ENCODE data around the gene RNF168. TPM values are rescaled to one million over a fixed set of nuclear protein-coding genes. Genes with fewer than 3 reads are reported as not detected.
"Not testable (repeated sequence)": the region's sequence is repeated elsewhere in the genome, so short reads cannot be mapped to it uniquely, and the experiment has no call there.

Gene RNF168
- total RNA-seq, 1 donor from 2014 or later, result 21.1 TPM

GRCh38 chr3:196454935-196455334, 48.6 kb downstream of the RNF168 start:
- no peaks in the 10 kb centered on the region for H3K9me3 ChIP-seq
- H3K36me3 ChIP-seq, result no peaks in the 10 kb centered on the region
- intact Hi-C loops (cut with DNase I), result no loop called here
- H3K4me1 ChIP-seq, result no peaks in the 10 kb centered on the region
- no peak for TF ChIP-seq CTCF (IDR thresholded peaks at IDR 0.05)
- no peaks in the 10 kb centered on the region for H3K27me3 ChIP-seq
- ATAC-seq (no peak), DNase-seq (no peak)
- H3K4me3 ChIP-seq, result no peak overlapping the region
- H3K27ac ChIP-seq, result no peak overlapping the region

- H3K4me1 ChIP-seq; DNase-seq; H3K36me3 ChIP-seq; H3K27me3 ChIP-seq; H3K27ac ChIP-seq; ATAC-seq; H3K4me3 ChIP-seq; H3K9me3 ChIP-seq; intact Hi-C loops (cut with DNase I): not testable (repeated sequence)
Observed at GRCh38 chr3:196445391-196445790, 58.2 kb downstream of the RNF168 start.

GRCh38 chr3:196444500-196444894, 59.1 kb downstream of the RNF168 start:
- no peak for DNase-seq
- no peak for ATAC-seq
- Histone ChIP-seq H3K9me3 (no peaks in the 10 kb centered on the region), H3K4me1 (no peaks in the 10 kb centered on the region), H3K27ac (no peak overlapping the region), H3K4me3 (no peak overlapping the region), H3K27me3 (no peaks in the 10 kb centered on the region), H3K36me3 (no peaks in the 10 kb centered on the region)
- no peak for TF ChIP-seq CTCF (IDR thresholded peaks at IDR 0.05)
- intact Hi-C loops (cut with DNase I), result no loop called here

- intact Hi-C loops (cut with DNase I), result no loop called here
- Histone ChIP-seq H3K27ac (no peak overlapping the region), H3K27me3 (no peaks in the 10 kb centered on the region), H3K4me1 (no peaks in the 10 kb centered on the region), H3K9me3 (no peaks in the 10 kb centered on the region), H3K36me3 (no peaks in the 10 kb centered on the region), H3K4me3 (no peak overlapping the region)
- DNase-seq (no peak), ATAC-seq (no peak)
- no peak for TF ChIP-seq CTCF (IDR thresholded peaks at IDR 0.05)
Observed at GRCh38 chr3:196440696-196441095, 62.9 kb downstream of the RNF168 start.

GRCh38 chr3:196440041-196440537, 63.5 kb downstream of the RNF168 start:
- Histone ChIP-seq H3K4me3 (no peak overlapping the region), H3K27me3 (no peaks in the 10 kb centered on the region), H3K27ac (no peak overlapping the region), H3K9me3 (no peaks in the 10 kb centered on the region), H3K4me1 (no peaks in the 10 kb centered on the region), H3K36me3 (no peaks in the 10 kb centered on the region)
- DNase-seq (no peak), ATAC-seq (no peak)
- TF ChIP-seq CTCF (IDR thresholded peaks at IDR 0.05), result no peak
- intact Hi-C loops (cut with DNase I), result no loop called here

GRCh38 chr3:196432137-196432879, 71.3 kb downstream of the RNF168 start, which contains the start of gene UBXN7:
TSS of gene UBXN7 (minus strand) at chr3:196432427. CDS start at chr3:196432399, 28 bp downstream.
- no peaks in the 10 kb centered on the region for H3K27me3 ChIP-seq
- intact Hi-C loops (cut with DNase I), result no loop called here
- peak; percentile 99 for ATAC-seq

More at GRCh38 chr3:196432137-196432879, 71.3 kb downstream of the RNF168 start, which contains the start of gene UBXN7:
- peaks cover 5% of the 10 kb centered on the region for H3K36me3 ChIP-seq
- H3K9me3 ChIP-seq, result no peaks in the 10 kb centered on the region
- H3K4me1 ChIP-seq, result peaks cover 14% of the 10 kb centered on the region
- peak; percentile 98 for DNase-seq
- H3K4me3 ChIP-seq, result peak within 1 kb of the TSS; percentile 98
- no peak for TF ChIP-seq CTCF (IDR thresholded peaks at IDR 0.05)
- H3K27ac ChIP-seq, result peak within 1 kb of the TSS; percentile 94
